Uterus (tissue), 4 donors: ENCODE results near the gene KPTN. TPM values are rescaled to one million over a fixed set of nuclear protein-coding genes. Genes with fewer than 3 reads are reported as not detected.

Experiments
- DNase-seq, 2 donors: peaks; one replicate each; pipeline ENCODE4 v3.0.0-alpha.2; 2019 to 2020
- H3K27ac ChIP-seq, 2 donors: fragments of 200-600 bp; sonication (generic); 1 replicate in 1 of 2; 2 replicates in 1 of 2; pipeline ENCODE4 v1.5.1; 2016 to 2018
- H3K27me3 ChIP-seq, 2 donors: fragments of 200-600 bp; sonication (generic); one replicate each; pipeline ENCODE4 v1.5.1; 2018 to 2019; ENCODE audit warnings: control low read depth in 1 of 2
- H3K36me3 ChIP-seq, 2 donors: fragments of 200-600 bp; sonication (generic); one replicate each; pipeline ENCODE4 v1.5.1; 2019; ENCODE audit warnings: control low read depth in 1 of 2
- H3K4me1 ChIP-seq, 2 donors: fragments of 200-600 bp; sonication (generic); one replicate each; pipeline ENCODE4 v1.5.1; 2018 to 2019; ENCODE audit warnings: control low read depth in 1 of 2
- H3K4me3 ChIP-seq, 2 donors: fragments of 200-600 bp; sonication (generic); 1 replicate in 1 of 2; 2 replicates in 1 of 2; pipeline ENCODE4 v1.5.1; 2018 to 2019; ENCODE audit warnings: mild to moderate bottlenecking in 1 of 2
- H3K9me3 ChIP-seq, 2 donors: fragments of 200-600 bp; sonication (generic); one replicate each; pipeline ENCODE4 v1.5.1; 2019; ENCODE audit warnings: control low read depth in 1 of 2
- CTCF ChIP-seq, 4 experiments: fragments of 200-600 bp in 2 of 4; fragments of 450-650 bp in 2 of 4; sonication (generic) in 2 of 4; IDR thresholded peaks; one replicate each; pipeline ENCODE4 v1.5.1; 2016 to 2019; ENCODE audit warnings: antibody characterized with exemption in 4 of 4, mild to moderate bottlenecking in 2 of 4, moderate library complexity in 1 of 4
- POLR2A ChIP-seq, 2 donors: fragments of 450-650 bp; IDR thresholded peaks; one replicate each; pipeline ENCODE4 v1.6.1; 2016; ENCODE audit warnings: antibody characterized with exemption in 2 of 2, mild to moderate bottlenecking in 1 of 2, moderate library complexity in 1 of 2
- intact Hi-C: fragments of 100-400 bp; cut with DNase I; formaldehyde crosslinking; loops from one replicate; pipeline ENCODE4 v1.15.1; 2023; ENCODE audit warnings: low total_unique reads
- total RNA-seq, 4 donors: library from RNA; depleted of rRNA in 3 of 4; stranded (reverse); fragments of >200 nt in 3 of 4; gene quantifications; one replicate each; pipeline versions ENCODE4 v1.1.0 to v1.2.4, GENCODE V29; 2014 to 2023
- donor health status: DM: yes; HTN: yes; CAD: no.

The KPTN gene
- total RNA-seq, 4 donors from 2014 or later: 5.4 to 9.0 (median 6.4) TPM; not detected in 1

- intact Hi-C loops: loop anchor here (2.0 kb wide), 1 partner anchor 263 kb away; no protein-coding TSS in a partner anchor
- Histone ChIP-seq H3K27me3 (no peaks in the 10 kb centered on the region), H3K4me3 (no peak overlapping the region), H3K36me3 (no peaks in the 10 kb centered on the region), H3K27ac (no peak overlapping the region), H3K9me3 (no peaks in the 10 kb centered on the region), H3K4me1 (no peaks in the 10 kb centered on the region)
- TF ChIP-seq POLR2A (IDR thresholded peaks at IDR 0.05) (no peak), CTCF (IDR thresholded peaks at IDR 0.05) (no peak)
- no peak for DNase-seq
Observed at GRCh38 chr19:47435883-47436417, 48.1 kb downstream of the KPTN start.

- no peaks in the 10 kb centered on the region for H3K9me3 ChIP-seq
- H3K27me3 ChIP-seq: no peaks in the 10 kb centered on the region
- intact Hi-C loops: no loop called here
- H3K36me3 ChIP-seq: no peaks in the 10 kb centered on the region
- no peak for DNase-seq
- no peak overlapping the region for H3K27ac ChIP-seq
- no peak for TF ChIP-seq POLR2A (IDR thresholded peaks at IDR 0.05)
- TF ChIP-seq CTCF (IDR thresholded peaks at IDR 0.05): no peak
- no peaks in the 10 kb centered on the region for H3K4me1 ChIP-seq
- H3K4me3 ChIP-seq: no peak overlapping the region
Observed at GRCh38 chr19:47435196-47435595, 48.8 kb downstream of the KPTN start.

GRCh38 chr19:47434088-47434487 is 49.9 kb downstream of the KPTN start:
- intact Hi-C loops: no loop called here
- Histone ChIP-seq H3K27ac (no peak overlapping the region), H3K4me1 (peaks cover 0 to 4% of the 10 kb centered on the region in 2 donors), H3K27me3 (no peaks in the 10 kb centered on the region), H3K4me3 (no peak overlapping the region), H3K9me3 (no peaks in the 10 kb centered on the region), H3K36me3 (no peaks in the 10 kb centered on the region)
- no peak for DNase-seq
- TF ChIP-seq CTCF (IDR thresholded peaks at IDR 0.05) (no peak), POLR2A (IDR thresholded peaks at IDR 0.05) (no peak)

GRCh38 chr19:47433121-47433520 is 50.9 kb downstream of the KPTN start:
- no peaks in the 10 kb centered on the region for H3K27me3 ChIP-seq
- H3K4me3 ChIP-seq: no peak overlapping the region
- DNase-seq: no peak
- intact Hi-C loops: no loop called here
- H3K4me1 ChIP-seq: peaks cover 0 to 8% of the 10 kb centered on the region in 2 donors
- TF ChIP-seq POLR2A (IDR thresholded peaks at IDR 0.05) (no peak), CTCF (IDR thresholded peaks at IDR 0.05) (no peak)
- H3K27ac ChIP-seq: no peak overlapping the region
- H3K36me3 ChIP-seq: no peaks in the 10 kb centered on the region
- no peaks in the 10 kb centered on the region for H3K9me3 ChIP-seq

- intact Hi-C loops: no loop called here
- TF ChIP-seq CTCF (IDR thresholded peaks at IDR 0.05) (no peak), POLR2A (IDR thresholded peaks at IDR 0.05) (no peak)
- Histone ChIP-seq H3K27me3 (no peaks in the 10 kb centered on the region), H3K4me3 (no peak overlapping the region), H3K36me3 (no peaks in the 10 kb centered on the region), H3K27ac (no peak overlapping the region), H3K4me1 (peaks cover 1 to 8% of the 10 kb centered on the region in 2 donors), H3K9me3 (no peaks in the 10 kb centered on the region)
- DNase-seq: no peak
Observed at GRCh38 chr19:47432499-47432898, 51.5 kb downstream of the KPTN start.
